ENCODE data around the gene ADK.

ADK gene

DNA sequence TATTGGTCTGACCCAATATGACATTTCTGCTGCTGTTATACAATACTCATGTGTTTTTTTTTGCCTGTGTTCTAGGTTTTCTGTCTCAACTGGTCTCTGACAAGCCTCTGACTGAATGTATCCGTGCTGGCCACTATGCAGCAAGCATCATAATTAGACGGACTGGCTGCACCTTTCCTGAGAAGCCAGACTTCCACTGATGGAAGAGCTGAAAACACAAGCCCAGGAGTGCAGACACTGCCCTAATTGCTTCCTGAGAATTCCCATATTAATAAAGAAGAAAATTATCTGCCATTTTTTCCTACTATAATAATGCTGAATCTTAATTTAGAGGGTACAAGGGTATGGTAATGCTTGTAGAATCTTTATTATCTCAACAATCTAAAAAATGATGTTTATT, 557.2 kb downstream of the ADK start:
- Histone ChIP-seq H3K4me1 (ENCODE audit: insufficient read depth, low read length, poor library complexity, severe bottlenecking) (peaks cover 7% of the 10 kb centered on the region), H3K4me2 (ENCODE audit: low read depth, low read length, poor library complexity, severe bottlenecking) (no peak overlapping the region), H2AFZ (ENCODE audit: low read length) (no peak overlapping the region), H3K79me2 (ENCODE audit: insufficient read depth, low read length) (no peaks in the 10 kb centered on the region), H3K9ac (ENCODE audit: low read depth, low read length, poor library complexity, severe bottlenecking) (no peak overlapping the region), H3K9me2 (replicated peaks; ENCODE audit: low read depth, low read length) (no peaks in the 10 kb centered on the region), H3K27me3 (ENCODE audit: insufficient read depth, low read length, poor library complexity, severe bottlenecking) (no peaks in the 10 kb centered on the region), H3K4me3 (ENCODE audit: low read length, poor library complexity, severe bottlenecking) (no peak overlapping the region), H3K9me3 (ENCODE audit: insufficient read depth, low read depth, low read length) (no peaks in the 10 kb centered on the region), H3F3A (ENCODE audit: low read depth) (no peaks in the 10 kb centered on the region), H4K20me1 (ENCODE audit: insufficient read depth, low read length, poor library complexity, severe bottlenecking) (no peaks in the 10 kb centered on the region), H3K36me3 (ENCODE audit: insufficient read depth, low read length) (peaks cover 6% of the 10 kb centered on the region; the same call in 1 of the 2 replicates)
- TF ChIP-seq EZH2phosphoT487 (IDR thresholded peaks at IDR 0.05; ENCODE audit: borderline replicate concordance), result no peak
- TF ChIP-seq, protein P1, sequence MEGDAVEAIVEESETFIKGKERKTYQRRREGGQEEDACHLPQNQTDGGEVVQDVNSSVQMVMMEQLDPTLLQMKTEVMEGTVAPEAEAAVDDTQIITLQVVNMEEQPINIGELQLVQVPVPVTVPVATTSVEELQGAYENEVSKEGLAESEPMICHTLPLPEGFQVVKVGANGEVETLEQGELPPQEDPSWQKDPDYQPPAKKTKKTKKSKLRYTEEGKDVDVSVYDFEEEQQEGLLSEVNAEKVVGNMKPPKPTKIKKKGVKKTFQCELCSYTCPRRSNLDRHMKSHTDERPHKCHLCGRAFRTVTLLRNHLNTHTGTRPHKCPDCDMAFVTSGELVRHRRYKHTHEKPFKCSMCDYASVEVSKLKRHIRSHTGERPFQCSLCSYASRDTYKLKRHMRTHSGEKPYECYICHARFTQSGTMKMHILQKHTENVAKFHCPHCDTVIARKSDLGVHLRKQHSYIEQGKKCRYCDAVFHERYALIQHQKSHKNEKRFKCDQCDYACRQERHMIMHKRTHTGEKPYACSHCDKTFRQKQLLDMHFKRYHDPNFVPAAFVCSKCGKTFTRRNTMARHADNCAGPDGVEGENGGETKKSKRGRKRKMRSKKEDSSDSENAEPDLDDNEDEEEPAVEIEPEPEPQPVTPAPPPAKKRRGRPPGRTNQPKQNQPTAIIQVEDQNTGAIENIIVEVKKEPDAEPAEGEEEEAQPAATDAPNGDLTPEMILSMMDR (conservative IDR thresholded peaks at IDR 0.05; ENCODE audit: low read length), result no peak

DNA sequence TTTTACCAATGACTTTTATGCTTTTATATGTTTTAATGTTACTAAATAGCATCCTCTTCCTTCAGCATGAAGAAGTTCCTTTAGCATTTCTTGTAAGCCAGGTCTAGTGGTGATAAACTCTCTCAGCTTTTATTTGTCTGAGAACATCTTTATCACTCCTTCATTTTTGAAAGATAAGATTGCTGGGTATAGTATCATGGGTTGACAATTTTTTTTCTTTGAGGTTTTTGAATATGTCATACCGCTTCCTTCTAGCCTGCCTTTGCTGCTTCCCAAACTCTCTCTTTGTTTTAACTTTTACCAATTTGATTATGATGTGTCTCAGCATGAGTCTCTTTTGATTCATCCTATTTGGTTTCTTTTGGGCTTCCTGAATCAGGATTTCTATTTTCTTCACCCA, 567.2 kb downstream of the ADK start:
- Histone ChIP-seq H2AFZ (ENCODE audit: low read length) (no peak overlapping the region), H3K9me2 (replicated peaks; ENCODE audit: low read depth, low read length) (no peaks in the 10 kb centered on the region), H3K4me2 (ENCODE audit: low read depth, low read length, poor library complexity, severe bottlenecking) (no peak overlapping the region), H3F3A (ENCODE audit: low read depth) (0 out of 2 replicates have a peak, but pooled peaks cover 6% of the 10 kb centered on the region), H3K4me1 (ENCODE audit: insufficient read depth, low read length, poor library complexity, severe bottlenecking) (no peaks in the 10 kb centered on the region), H4K20me1 (ENCODE audit: insufficient read depth, low read length, poor library complexity, severe bottlenecking) (no peaks in the 10 kb centered on the region), H3K4me3 (ENCODE audit: low read length, poor library complexity, severe bottlenecking) (no peak overlapping the region), H3K9me3 (ENCODE audit: insufficient read depth, low read depth, low read length) (peaks cover 33% of the 10 kb centered on the region), H3K79me2 (ENCODE audit: insufficient read depth, low read length) (no peaks in the 10 kb centered on the region), H3K36me3 (ENCODE audit: insufficient read depth, low read length) (no peaks in the 10 kb centered on the region), H3K27me3 (ENCODE audit: insufficient read depth, low read length, poor library complexity, severe bottlenecking) (no peaks in the 10 kb centered on the region), H3K9ac (ENCODE audit: low read depth, low read length, poor library complexity, severe bottlenecking) (no peak overlapping the region)
- no peak for TF ChIP-seq EZH2phosphoT487 (IDR thresholded peaks at IDR 0.05; ENCODE audit: borderline replicate concordance)

DNA sequence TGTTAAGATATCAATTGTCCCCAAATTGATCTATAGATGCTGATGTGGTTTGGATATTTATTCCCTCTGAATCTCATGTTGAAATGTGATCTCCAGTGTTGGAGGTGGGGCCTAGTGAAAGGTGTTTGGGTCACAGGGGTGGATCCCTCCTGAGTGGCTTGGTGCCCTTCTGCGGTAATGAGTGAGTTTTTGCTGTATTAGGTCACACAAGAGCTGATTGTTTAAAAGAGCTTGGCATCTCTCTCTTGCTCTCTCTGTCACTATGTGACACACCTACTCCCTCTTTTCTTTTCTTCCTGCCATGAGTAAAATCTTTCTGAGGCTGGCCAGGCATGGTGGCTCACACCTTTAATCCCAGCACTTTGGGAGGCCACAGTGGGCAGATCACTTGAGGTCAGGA, 577.2 kb downstream of the ADK start:
- Histone ChIP-seq H3K36me3 (ENCODE audit: insufficient read depth, low read length) (no peaks in the 10 kb centered on the region), H3K4me2 (ENCODE audit: low read depth, low read length, poor library complexity, severe bottlenecking) (no peak overlapping the region), H3K27me3 (ENCODE audit: insufficient read depth, low read length, poor library complexity, severe bottlenecking) (no peaks in the 10 kb centered on the region), H2AFZ (ENCODE audit: low read length) (no peak overlapping the region), H3K9ac (ENCODE audit: low read depth, low read length, poor library complexity, severe bottlenecking) (no peak overlapping the region), H3K9me3 (ENCODE audit: insufficient read depth, low read depth, low read length) (no peaks in the 10 kb centered on the region; the same call in 1 of the 2 replicates), H3K4me3 (ENCODE audit: low read length, poor library complexity, severe bottlenecking) (no peak overlapping the region), H3K9me2 (replicated peaks; ENCODE audit: low read depth, low read length) (no peaks in the 10 kb centered on the region), H3F3A (ENCODE audit: low read depth) (no peaks in the 10 kb centered on the region), H4K20me1 (ENCODE audit: insufficient read depth, low read length, poor library complexity, severe bottlenecking) (no peaks in the 10 kb centered on the region), H3K79me2 (ENCODE audit: insufficient read depth, low read length) (no peaks in the 10 kb centered on the region), H3K4me1 (ENCODE audit: insufficient read depth, low read length, poor library complexity, severe bottlenecking) (no peaks in the 10 kb centered on the region)
- TF ChIP-seq, protein P1 (conservative IDR thresholded peaks at IDR 0.05; ENCODE audit: low read length), result no peak

DNA sequence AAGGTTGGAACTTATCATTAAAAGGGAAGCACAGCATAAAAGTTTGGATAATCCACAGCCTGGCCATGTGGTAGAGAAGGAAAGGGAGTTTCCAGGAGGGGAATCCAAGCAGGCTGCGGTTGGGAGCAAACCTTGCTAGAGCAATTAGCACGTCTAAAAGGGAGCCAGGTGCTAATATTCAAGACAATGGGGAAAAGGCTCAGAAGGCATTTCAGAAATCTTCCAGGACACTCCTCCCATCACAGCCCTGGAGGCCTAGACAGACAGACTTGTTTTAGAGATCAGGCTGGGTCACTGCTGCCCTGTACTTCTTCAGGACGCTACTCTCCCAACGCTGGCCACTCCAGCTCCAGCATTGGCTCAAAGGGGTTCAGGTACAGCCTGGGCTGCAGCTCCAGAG, 579.2 kb downstream of the ADK start:
- no peaks in the 10 kb centered on the region for H3K36me3 ChIP-seq (ENCODE audit: insufficient read depth, low read length)
- H3K79me2 ChIP-seq (ENCODE audit: insufficient read depth, low read length), result no peaks in the 10 kb centered on the region
- H4K20me1 ChIP-seq (ENCODE audit: insufficient read depth, low read length, poor library complexity, severe bottlenecking), result no peaks in the 10 kb centered on the region
- no peak overlapping the region for H3K4me3 ChIP-seq (ENCODE audit: low read length, poor library complexity, severe bottlenecking)
- no peaks in the 10 kb centered on the region for H3K4me1 ChIP-seq (ENCODE audit: insufficient read depth, low read length, poor library complexity, severe bottlenecking)
- no peak overlapping the region for H3K4me2 ChIP-seq (ENCODE audit: low read depth, low read length, poor library complexity, severe bottlenecking)
- H3K9me2 ChIP-seq (replicated peaks; ENCODE audit: low read depth, low read length), result no peaks in the 10 kb centered on the region
- TF ChIP-seq, protein P1 (conservative IDR thresholded peaks at IDR 0.05; ENCODE audit: low read length), result no peak
- TF ChIP-seq EZH2phosphoT487 (IDR thresholded peaks at IDR 0.05; ENCODE audit: borderline replicate concordance), result no peak
- H3K9ac ChIP-seq (ENCODE audit: low read depth, low read length, poor library complexity, severe bottlenecking), result no peak overlapping the region
- H2AFZ ChIP-seq (ENCODE audit: low read length), result no peak overlapping the region
- H3K9me3 ChIP-seq (ENCODE audit: insufficient read depth, low read depth, low read length), result peaks cover 6% of the 10 kb centered on the region; the same call in 1 of the 2 replicates
- H3F3A ChIP-seq (ENCODE audit: low read depth), result no peaks in the 10 kb centered on the region
- no peaks in the 10 kb centered on the region for H3K27me3 ChIP-seq (ENCODE audit: insufficient read depth, low read length, poor library complexity, severe bottlenecking)

Data from Loucy (cell line).